SW480 (cell line): ENCODE measurements around the gene ACTR2.

Source experiments
- DNase-seq: peaks from one replicate; pipeline ENCODE4 v3.0.0-alpha.2; 2016; ENCODE audit warnings: low spot score

Gene ACTR2

DNA sequence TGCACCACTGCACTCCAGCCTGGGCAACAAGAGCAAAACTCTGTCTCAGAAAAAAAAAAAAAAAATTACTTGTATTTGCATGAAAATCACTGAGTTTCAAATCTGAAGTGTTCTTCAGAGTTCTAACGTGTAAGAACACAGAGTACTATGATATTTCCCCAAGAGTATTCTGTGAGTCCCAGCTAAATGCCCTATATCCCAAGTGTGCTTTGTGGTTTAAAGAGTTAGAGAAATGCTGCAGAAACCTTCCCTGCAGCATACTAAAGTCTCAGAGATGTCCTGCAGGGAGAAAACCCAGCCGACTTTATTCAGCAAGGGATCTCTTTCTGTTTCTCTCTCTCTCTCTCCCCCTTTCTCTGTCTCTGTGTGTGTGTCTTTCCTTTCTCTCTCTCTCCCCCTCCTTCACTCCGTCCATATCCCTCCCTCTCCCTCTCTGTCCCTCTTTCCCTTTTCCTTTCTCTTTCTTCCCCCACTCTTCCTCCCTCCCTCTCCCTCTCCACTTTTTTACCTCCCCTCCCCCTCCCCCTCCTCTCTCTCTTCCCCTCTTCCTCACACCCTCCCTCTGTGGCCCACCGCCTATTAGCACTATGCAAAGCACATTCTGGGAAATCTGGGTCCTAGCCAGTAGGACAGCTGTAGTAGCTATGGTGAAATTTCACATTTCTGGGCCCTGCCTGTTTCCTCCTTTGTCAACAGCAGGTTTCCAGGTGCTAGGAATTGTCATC, 54.2 kb downstream of the ACTR2 start:
- no peak for DNase-seq

DNA sequence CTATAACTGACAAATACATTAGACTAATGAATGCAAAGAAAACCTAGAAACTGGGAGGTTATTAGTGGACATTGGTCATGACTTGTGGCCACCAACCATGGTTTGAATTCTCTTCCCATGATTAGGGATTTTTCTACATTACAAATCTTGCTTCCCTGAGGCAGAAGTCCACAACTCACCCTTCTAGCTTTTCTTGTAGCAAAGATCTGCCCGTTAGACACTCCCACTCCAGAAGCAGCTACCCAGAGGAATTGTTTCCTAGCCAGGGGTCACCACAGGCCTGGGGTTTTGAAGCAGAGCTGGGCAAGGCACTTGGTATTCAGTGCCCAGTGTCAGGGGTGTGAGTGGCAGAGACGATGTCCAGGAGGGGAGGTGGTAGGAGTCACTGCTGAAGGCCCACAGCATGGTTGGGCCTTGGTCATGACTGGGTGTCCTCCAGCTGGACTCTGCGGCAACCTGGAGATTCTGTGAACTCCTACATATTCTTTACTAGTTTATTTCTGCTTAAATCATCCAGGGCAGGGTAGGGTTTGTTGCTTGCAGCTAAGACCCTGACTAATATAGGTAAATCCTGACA, 54.9 kb downstream of the ACTR2 start:
- DNase-seq: no peak

DNA sequence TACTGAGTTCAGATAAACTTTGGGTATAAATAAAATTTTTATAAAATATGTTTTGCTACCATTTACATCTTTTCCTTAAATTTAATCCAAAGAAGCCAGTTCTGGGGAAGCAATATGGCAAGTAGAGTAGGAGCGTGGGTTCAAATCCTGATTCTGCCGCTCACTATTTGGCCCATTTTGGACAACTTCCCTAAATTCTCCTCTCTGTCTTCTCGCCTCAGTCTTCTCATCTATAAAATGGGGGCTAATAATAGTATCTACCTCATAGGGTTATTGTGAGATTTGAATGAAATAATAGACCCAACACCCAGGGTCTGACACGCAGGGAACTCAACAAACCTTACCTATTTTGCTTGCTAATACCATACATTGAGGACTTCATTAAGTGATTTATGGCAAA, 59.7 kb downstream of the ACTR2 start:
- DNase-seq: no peak

DNA sequence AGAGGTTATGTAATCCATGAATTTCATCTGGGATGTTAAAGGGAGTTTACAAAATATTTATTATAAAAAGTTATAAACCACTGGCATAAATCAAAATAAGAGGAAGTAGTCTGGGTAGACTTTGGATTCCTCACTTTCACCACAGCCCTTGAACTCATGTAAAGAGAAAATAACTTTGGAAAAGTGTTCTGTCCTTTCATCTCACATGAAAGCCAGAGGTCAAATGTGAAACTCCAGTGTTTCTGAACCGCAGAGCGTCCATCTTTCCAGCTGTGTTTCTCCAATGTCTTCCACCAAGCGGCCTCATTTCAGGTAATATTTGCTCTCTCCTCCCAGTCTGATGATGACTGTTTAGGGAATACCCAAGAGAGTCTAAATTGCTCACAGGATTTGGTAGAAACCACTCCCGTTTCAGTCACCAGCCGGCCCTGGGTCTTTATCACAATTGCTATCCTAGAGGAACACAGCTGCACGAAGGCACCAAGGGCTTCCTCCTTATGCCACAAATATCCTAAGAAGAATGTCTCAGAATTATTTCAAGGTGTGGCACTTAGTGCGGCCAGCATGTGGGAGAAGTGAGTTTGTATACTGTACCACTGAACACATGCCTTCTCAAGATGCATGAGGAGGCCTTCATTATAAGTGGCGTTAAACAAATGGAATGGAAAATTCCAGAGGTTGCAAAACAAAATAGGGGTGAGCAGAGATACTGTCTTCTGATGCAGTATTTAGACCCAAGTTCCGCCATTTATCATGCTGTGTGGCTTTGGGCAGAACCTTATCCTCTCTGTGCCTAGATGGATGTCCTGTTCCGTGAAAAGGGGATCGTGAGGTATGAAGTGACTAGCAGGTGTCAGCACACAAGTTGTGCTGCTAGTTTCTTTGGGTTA, 63.8 kb downstream of the ACTR2 start:
- DNase-seq: peak; percentile 31

DNA sequence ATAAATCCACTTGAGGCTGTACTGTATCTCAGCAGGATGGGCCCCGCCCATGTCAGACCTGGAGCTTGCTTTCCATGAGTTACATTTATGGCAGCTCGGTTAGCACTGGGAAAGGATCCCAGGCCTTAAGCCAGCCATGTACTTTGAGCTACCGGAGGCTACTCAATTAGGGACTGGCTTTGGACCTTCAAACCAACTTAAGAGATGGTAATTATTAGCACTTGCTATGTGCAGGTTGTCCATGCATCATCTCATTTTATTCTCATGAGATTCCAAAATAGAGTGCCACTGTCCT, 64.4 kb downstream of the ACTR2 start:
- no peak for DNase-seq

DNA sequence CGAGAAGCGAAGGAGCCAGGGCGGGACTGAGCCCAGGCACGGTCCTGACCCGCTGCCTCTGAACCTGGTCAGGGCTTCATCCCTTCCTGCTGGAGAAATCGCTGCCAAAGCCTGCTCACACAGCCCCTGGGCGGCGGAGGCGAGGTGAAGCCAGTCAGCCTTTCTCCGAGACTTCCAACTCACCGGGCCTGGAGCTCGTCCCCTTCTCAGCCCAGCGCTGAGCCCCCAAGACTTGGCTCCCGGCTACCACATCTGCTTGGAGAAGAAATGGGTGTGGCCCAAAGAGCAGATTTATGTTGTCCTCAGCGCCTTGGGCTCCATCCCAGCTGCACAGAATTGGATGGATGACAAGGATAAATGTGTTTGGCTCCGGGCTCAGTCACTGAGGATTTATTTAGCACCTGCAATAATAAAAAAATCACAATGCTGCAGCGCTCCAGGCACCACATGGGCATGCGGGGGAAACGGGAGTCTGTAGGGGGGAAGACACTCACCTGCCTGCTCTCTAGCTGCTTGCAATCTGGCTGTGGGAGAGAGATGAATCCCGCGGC, 64.9 kb downstream of the ACTR2 start:
- DNase-seq: no peak

DNA sequence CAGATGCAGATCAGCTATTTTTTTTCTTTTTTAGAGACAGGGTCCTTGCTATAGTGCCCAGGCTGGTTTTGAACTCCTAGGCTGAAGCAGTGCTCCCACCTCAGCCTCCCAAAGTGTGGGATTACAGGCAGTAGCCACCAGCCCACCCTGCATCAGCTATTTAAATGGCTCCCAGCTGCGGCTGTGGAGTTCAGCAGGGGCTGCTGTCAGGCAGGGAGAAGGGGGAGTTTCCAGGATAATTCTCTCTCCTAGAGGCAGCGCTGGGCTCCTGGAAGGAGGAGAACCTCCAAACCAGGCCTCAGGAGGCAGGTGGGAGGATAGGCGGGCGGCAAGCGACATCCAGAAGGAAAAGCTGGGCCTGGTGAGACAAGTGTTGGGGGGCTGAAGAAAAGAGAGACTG, 65.7 kb downstream of the ACTR2 start:
- no peak for DNase-seq

DNA sequence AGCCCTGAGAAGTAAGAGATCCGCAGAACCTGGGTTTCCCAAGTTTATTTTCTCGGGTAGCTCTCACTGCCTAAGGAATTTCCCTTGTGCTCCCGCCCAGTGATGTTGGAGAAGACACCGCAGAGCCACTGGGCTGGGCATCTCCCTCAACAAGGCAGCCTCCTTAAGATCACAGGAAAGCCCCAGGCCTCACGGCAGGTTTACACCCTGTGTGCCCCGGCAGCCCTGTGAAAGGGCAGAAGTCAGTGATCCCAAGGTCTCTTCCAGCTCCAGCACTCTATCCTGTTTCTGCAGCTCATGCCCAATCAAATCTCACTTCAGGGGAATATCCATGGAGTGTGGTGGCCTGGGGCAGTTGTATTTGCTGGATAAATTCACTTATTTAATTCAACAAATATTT, 66.5 kb downstream of the ACTR2 start:
- DNase-seq: no peak

DNA sequence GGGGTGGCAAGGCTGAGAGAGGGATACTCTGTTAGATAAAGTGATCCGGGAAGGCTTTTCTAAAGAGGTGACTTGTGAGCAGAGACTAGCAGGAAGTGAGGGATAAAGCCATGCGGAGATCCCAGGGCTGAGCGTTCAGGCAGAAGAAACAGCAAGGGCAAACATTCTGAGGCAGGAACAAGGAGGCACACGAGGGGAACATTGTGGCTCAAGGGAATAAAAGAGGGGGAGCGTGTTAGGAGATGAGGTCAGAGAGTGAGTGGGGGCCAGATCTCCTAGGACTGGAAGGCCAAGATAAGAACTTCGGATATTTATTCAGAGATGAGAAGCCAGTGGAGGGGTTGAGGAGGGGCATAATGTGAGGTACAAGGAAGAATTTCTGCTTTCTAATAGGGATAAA, 67.1 kb downstream of the ACTR2 start:
- no peak for DNase-seq

DNA sequence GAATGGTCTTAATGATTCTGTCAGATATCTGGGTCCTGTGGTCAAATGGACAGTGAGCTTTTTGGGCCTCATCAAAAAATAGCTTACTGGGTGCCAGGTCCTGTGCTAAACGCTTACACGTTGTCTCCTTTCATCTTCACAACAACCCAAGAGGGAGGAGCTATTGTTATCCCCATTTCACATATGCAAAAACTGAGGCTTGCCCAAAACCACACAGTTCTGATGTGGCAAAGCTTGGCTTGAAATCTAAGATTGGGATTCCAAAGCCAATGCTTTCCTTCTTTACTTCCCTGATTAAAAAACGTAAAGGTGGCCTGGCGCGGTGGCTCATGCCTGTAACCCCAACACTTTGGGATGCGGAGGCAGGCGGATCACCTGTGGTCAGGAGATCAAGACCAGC, 69.3 kb downstream of the ACTR2 start:
- DNase-seq: no peak

DNA sequence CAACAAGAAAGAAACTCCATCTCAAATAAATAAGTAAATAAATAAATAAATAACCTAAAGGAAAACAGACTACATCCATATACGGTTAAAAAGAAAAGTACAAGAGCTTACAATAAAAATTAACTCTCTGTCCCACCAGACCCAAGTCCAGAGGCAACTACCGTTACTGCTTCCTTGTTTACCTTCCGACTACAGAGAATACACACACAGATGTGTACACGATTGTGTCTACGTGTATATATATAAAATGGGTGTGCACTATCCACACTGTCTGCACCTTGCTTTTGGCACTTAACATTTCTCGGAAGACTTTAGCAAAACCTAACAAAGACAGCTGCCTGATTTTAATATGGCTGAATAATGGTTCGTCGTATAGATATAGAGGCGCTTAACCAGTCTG, 69.9 kb downstream of the ACTR2 start:
- no peak for DNase-seq

DNA sequence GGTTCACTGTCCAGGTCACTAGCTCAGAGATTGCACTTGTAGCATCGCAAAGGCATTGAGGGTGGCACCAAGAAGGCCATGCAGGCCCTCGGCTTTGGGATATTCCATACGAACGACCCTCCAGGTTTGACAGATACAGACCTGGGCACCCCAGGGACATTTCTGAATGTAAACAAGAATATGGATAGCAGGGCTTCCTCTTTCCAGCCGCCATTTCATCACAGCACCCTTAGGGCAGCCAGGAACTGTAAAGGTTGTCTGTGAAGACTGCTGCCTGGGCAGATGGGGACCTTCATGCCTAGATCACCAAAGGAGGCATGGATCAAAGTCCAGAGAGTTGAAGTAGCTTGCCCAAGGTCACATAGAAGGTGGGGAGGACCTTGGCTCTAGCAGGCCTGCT, 70.5 kb downstream of the ACTR2 start:
- DNase-seq: no peak

DNA sequence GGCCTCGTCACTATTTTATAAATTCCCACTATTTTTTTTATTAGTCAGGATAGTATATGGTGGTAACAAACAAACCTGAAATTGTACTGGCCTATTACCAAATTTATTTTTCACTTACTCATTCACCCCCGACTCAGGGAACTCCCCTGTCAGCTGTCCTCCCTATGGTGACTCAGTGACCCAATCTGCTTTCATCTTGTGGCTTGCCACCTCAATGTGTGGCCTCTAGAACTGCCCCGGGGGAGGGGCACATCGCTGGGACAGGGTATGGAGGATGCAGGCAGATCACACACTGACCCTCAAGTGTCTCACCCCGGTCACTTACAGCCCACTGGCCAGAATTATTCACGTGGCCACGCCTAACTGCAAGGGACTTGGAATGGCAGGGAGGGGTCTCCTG, 71.6 kb downstream of the ACTR2 start:
- DNase-seq: peak; percentile 25

DNA sequence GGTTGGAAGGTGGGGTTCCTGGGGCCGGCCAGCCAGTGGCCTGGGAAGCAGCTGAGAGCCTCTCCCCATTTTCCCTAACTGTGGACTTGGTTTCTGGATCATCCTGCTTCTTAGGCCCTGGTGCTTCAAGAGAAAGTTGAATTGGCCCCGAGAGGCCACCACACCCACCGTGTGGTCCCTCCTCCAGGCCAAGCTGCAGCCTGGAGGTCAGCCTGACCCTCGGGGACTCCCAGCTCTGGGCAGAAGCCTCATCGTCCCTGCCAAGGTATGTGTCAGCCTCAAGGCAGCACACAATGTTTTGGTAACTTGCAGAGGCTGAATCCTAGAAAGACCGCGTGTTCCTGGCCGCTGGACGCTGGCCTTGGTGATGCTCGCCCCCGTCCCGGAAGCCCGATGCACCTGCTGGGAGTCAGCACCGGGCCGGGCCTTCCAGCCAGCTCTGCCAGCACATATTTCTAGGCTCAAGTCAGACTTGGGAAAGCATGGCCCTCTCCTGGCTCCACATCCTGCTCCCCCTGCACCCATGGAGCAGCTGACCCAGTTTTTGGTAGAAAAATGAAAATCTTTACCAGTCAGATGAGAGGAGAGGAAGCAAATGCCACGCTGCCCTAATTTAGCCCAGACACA, 72.6 kb downstream of the ACTR2 start:
- no peak for DNase-seq

DNA sequence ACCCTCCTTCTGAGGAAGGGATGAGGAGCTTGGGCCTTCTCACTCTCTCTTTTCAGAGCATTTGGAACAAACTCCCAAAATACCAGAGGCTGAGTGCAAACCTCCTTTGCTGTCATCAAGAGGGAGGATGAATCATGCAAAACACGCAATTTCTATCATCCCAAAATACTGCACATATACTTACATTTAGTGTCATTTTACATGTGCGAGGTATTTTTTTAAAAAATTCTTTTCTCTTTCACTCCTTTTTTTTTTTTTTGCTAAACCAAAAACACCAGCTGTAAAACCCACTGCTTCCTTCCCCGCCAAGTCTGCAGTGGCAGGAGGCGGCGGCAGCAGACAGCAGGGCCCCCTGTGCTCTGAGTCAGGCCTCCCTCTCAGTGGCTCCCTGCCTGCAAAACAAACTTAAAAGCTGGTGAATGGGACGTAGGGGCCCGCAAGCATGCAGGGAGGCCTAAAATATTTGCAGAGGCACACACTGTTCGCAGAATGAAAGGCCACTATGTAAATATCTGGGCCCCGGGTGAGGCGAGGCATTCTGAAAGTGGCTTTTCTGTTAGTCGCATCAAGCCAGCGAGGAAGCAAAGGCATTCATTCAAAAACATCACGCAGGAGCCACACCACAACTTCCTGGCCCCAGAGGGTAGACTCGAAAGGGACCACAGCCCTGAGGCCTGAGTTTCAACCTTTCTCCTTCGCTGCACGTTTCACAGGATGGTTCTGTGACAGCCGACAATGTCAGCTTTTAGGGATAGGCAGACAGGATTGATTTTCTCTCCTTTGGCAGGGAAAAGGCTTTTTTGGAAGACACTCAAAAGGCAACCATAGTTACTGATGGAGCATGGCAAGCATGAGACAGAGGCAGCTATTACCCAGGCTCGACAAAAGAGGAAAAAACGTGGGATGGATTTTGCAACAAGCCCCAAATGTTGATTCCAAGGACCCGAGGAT, 73.4 kb downstream of the ACTR2 start:
- peak; percentile 73 for DNase-seq

DNA sequence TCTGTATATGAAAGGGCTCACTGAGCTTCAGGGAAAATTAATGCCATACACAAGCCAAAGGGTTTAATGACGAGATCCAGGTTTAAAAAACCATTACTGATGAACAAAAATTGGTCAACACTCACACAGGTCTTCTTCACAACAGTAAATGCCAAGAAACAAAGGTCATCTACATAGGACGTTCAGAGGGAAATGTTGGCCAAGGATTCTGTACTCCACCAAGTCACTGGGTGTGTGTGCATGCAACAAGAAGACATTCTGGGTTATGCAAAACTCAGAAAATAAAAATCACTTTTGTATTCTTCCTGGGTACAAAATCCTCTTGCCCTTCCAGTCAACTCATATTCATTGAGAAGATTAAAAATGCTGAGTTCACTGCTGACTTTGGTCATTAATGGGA, 78.3 kb downstream of the ACTR2 start:
- no peak for DNase-seq

DNA sequence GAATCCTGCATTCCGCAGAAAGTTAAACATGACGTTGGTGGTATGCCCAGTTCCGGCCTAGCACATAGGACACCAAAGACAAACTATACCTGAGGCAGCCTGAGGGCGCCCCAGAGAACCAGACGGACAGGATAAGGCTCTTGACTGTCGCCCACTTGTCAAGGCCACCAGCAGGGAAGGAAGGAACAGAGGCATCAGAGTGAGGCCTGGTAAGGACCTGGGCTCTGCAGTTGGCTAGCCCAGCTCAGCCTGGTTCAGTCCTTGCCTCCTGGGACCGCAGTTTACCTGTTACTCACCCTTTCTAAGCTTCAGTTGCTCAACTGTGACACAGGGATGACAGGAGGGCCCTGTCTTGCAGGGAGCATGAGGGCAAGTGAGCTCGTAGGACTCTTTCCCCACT, 82.1 kb downstream of the ACTR2 start:
- no peak for DNase-seq

DNA sequence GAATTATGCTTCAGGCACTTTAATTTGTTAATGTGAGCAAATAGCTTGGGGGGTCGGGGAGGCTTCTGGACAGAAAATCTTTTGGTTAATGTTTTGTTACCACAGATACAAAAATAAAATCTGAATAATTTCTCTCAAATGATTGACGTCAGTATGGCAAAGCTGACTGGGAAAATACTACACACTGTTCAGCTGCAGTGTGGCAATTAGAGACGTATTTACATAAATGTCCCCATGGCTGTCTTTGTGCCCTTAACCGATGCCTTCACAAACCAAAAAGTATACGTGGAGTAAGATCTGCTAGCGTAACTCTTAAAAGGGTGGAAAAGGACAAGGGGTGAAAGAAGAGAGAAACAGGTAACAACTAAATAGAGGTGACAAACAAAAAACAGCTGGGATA, 83.4 kb downstream of the ACTR2 start:
- no peak for DNase-seq

DNA sequence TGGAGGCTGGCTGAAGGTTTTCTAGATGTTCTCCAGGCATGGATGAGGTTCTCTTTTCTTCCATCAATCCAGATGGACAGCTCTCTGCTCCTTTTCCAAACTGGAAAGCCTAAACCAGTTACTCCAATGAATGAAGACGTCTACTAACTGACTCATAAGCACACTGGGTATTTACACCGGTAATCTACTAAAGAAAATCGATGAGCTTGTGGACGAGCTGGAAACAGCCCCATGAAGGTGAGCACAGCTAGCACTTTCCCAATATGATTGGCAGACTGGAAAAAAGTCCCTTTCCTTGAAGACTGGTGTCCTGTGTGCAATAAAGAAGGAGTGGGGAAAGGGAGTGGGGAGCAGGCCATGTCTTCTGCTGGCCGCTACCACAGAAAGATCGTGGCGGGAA, 84.0 kb downstream of the ACTR2 start:
- no peak for DNase-seq

DNA sequence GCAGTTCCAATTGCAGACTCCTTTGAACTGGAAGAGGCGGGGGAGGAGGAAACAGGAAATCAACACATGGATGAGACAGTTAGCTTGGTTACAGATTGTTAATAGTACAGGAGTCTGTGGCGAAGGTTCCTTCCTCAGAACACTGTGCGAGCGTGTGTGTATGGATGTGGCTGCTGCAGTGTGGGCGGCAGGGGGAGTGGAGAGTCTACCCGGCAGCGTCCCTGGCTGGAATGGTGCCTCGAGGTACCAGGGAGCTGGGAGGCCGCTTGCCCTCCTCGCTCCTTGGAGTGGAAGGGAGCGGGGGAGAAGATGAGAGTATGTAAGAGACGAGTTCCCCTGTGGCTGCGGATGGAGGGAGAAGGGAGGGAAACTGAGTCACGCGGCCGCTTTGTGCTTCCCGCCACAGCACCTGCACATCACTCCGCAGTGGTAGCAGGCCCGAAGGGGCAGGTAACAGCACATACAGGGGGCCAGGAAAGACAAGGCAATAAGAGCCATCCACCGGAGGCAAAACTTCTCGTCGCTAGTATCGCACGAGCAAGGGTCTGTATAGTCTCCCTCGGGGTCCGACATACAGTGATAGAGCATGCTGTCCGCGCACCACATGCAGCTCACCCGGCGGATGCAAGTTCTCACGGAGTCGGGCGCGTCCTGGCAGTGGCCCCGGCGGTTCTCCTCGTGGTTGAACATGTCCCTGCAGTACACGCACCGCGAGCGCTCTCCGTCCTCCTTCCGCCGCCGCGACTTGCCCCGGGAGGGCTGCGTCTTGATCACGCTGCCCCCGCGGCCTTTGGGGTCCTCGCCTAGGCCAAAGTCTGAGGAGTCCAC, 85.7 kb downstream of the ACTR2 start:
- DNase-seq: no peak

DNA sequence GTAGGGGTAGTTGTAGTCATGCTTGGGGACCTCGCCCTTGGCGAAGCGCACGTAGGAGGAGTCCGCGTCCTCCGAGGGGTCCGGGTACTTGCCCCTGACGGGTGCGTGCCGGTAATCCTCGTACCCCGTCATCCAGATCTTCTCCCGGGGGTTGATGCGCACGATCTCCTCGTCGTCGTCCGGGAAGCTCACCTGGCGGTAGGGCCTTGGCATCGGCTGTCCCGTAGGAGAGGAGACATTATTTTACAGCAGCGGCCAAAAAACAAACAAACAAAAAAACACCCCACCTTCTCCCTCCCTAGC, 86.3 kb downstream of the ACTR2 start:
- no peak for DNase-seq
